Astrocyte (in vitro differentiated cells and primary cell): ENCODE measurements around the gene AWAT2.

Experiments
- CTCF ChIP-seq: IDR thresholded peaks from 2 replicates; pipeline ENCODE4 v1.5.1; 2011; ENCODE audit warnings: low read depth, mild to moderate bottlenecking, inconsistent platforms, low read length, moderate library complexity; ENCODE audit not compliant: insufficient read depth
- EZH2 ChIP-seq: IDR thresholded peaks from 2 replicates; pipeline ENCODE4 v1.6.1; 2012; ENCODE audit warnings: mild to moderate bottlenecking, low read length, inconsistent platforms; ENCODE audit not compliant: insufficient read depth

GRCh38 chrX:70088751-70089150, 39.0 kb upstream of the AWAT2 start:
- TF ChIP-seq CTCF (no peak), EZH2 (no peak)
